ENCODE results near the gene SIGLEC10. TPM values are rescaled to one million over a fixed set of nuclear protein-coding genes. Genes with fewer than 3 reads are reported as not detected.
"Not testable (repeated sequence)": the region's sequence is repeated elsewhere in the genome, so short reads cannot be mapped to it uniquely, and the experiment has no call there.

Gene SIGLEC10
- total RNA-seq, 1 donor from 2014 or later, result 0.04 TPM

- Histone ChIP-seq H3K36me3 (ENCODE audit: control insufficient read depth, insufficient read depth, low read length) (no peaks in the 10 kb centered on the region), H3K27me3 (ENCODE audit: control insufficient read depth, insufficient read depth, low read length) (no peaks in the 10 kb centered on the region), H3K4me3 (ENCODE audit: low read depth, low read length) (no peak overlapping the region)
- no peak for TF ChIP-seq CTCF (IDR thresholded peaks at IDR 0.05; ENCODE audit: insufficient read depth, low read length, poor library complexity, severe bottlenecking)
- DNase-seq (ENCODE audit: low read depth), result no peak
These were observed 39.3 kb upstream of the SIGLEC10 start for GRCh38 chr19:51456541-51457290.

- no peaks in the 10 kb centered on the region for H3K27me3 ChIP-seq (ENCODE audit: control insufficient read depth, insufficient read depth, low read length)
- H3K36me3 ChIP-seq (ENCODE audit: control insufficient read depth, insufficient read depth, low read length), result no peaks in the 10 kb centered on the region
- H3K4me3 ChIP-seq (ENCODE audit: low read depth, low read length), result no peak overlapping the region
- no peak for DNase-seq (ENCODE audit: low read depth)
- no peak for TF ChIP-seq CTCF (IDR thresholded peaks at IDR 0.05; ENCODE audit: insufficient read depth, low read length, poor library complexity, severe bottlenecking)
These were observed 33.4 kb upstream of the SIGLEC10 start for GRCh38 chr19:51450730-51451307.

GRCh38 chr19:51448411-51449016, 31.1 kb upstream of the SIGLEC10 start:
- DNase-seq (ENCODE audit: low read depth), result no peak
- no peak for TF ChIP-seq CTCF (IDR thresholded peaks at IDR 0.05; ENCODE audit: insufficient read depth, low read length, poor library complexity, severe bottlenecking)
- no peaks in the 10 kb centered on the region for H3K27me3 ChIP-seq (ENCODE audit: control insufficient read depth, insufficient read depth, low read length)
- no peak overlapping the region for H3K4me3 ChIP-seq (ENCODE audit: low read depth, low read length)
- no peaks in the 10 kb centered on the region for H3K36me3 ChIP-seq (ENCODE audit: control insufficient read depth, insufficient read depth, low read length)

GRCh38 chr19:51448011-51448410, 30.6 kb upstream of the SIGLEC10 start:
- TF ChIP-seq CTCF (IDR thresholded peaks at IDR 0.05; ENCODE audit: insufficient read depth, low read length, poor library complexity, severe bottlenecking), result no peak
- Histone ChIP-seq H3K4me3 (ENCODE audit: low read depth, low read length) (no peak overlapping the region), H3K36me3 (ENCODE audit: control insufficient read depth, insufficient read depth, low read length) (no peaks in the 10 kb centered on the region), H3K27me3 (ENCODE audit: control insufficient read depth, insufficient read depth, low read length) (no peaks in the 10 kb centered on the region)
- DNase-seq (ENCODE audit: low read depth), result no peak

GRCh38 chr19:51447510-51447909, 30.1 kb upstream of the SIGLEC10 start:
- H3K36me3 ChIP-seq (ENCODE audit: control insufficient read depth, insufficient read depth, low read length); DNase-seq (ENCODE audit: low read depth); H3K27me3 ChIP-seq (ENCODE audit: control insufficient read depth, insufficient read depth, low read length); H3K4me3 ChIP-seq (ENCODE audit: low read depth, low read length): not testable (repeated sequence)

All from kidney epithelial cell (primary cell).